ENCODE data around the gene ST6GAL1. TPM values are rescaled to one million over a fixed set of nuclear protein-coding genes. Genes with fewer than 3 reads are reported as not detected.
A peak's percentile ranks its signal among the peaks of the same experiment; 100 is the strongest.

Gene ST6GAL1
- polyA plus RNA-seq, 3 donors = 19.0 to 24.4 (median 20.5) TPM

DNA sequence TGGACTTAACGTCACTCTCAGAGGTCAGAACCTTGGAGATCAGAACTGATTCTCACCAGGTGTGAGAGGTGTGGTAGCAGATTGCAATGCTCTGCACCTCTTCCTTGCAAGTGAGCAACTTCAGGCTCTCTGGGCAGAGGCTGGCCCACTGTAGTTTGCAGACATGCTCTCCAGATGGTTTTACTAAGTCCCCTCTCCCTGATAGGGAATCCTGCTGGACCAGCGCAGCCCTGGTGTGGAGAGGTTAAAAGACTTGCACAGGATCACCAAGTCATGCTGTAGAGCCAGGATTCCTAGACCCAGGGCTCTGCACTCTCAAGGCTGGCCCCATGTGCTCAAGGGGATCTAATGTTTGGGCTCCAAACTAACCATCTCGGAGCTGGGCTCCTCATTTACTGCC is 146.8 kb downstream of the ST6GAL1 start:
- DNase-seq = no peak
- Mint-ChIP-seq H3K27me3 (ENCODE audit: low read depth in 3 of 3) (peaks cover 0 to 3% (median 0%) of the 10 kb centered on the region in 3 donors), H3K36me3 (peaks cover 58 to 61% of the 10 kb centered on the region in 2 donors), H3K27ac (no peak overlapping the region), H3K4me1 (peaks cover 7% of the 10 kb centered on the region), H3K4me3 (no peak overlapping the region), H3K9me3 (peaks cover 0 to 2% (median 0%) of the 10 kb centered on the region in 7 donors)
- H4K20me1 ChIP-seq (ENCODE audit: insufficient read depth, low read length) = no peaks in the 10 kb centered on the region
- WGBS (ENCODE audit: insufficient coverage) = 100% methylated on average over 2 of the region's 3 CpGs
- H3K9me3 ChIP-seq (replicated peaks in 1 of 2; ENCODE audit: control insufficient read depth in 1 of 2, insufficient read depth in 1 of 2, low read length in 2 of 2) = no peaks in the 10 kb centered on the region
- H3K4me3 ChIP-seq (replicated peaks in 1 of 3; ENCODE audit: low read depth in 2 of 3, low read length in 3 of 3) = no peak overlapping the region
- H2AFZ ChIP-seq (ENCODE audit: insufficient read depth, low read depth, low read length, poor library complexity, severe bottlenecking) = no peak overlapping the region
- H3K27me3 ChIP-seq (ENCODE audit: control insufficient read depth in 2 of 2, insufficient read depth in 2 of 2, low read length in 2 of 2) = no peaks in the 10 kb centered on the region
- H3K4me2 ChIP-seq (replicated peaks; ENCODE audit: extremely low read depth, low read length, poor library complexity, severe bottlenecking) = no peak overlapping the region
- peaks cover 8 to 9% of the 10 kb centered on the region in 2 donors for H3K4me1 ChIP-seq (ENCODE audit: control insufficient read depth in 1 of 2, insufficient read depth in 2 of 2, low read length in 2 of 2)
- H3K27ac ChIP-seq (ENCODE audit: low read depth in 1 of 2, low read length in 2 of 2) = no peak overlapping the region
- peaks cover 45 to 69% of the 10 kb centered on the region in 2 donors for H3K36me3 ChIP-seq (replicated peaks in 1 of 2; ENCODE audit: control insufficient read depth in 1 of 2, insufficient read depth in 2 of 2, low read length in 2 of 2)
- intact Hi-C loops (cut with micrococcal nuclease) = no loop called here
- no peak for TF ChIP-seq CTCF (IDR thresholded peaks at IDR 0.05)
- no peak overlapping the region for H3K9ac ChIP-seq (ENCODE audit: insufficient read depth, low read length, poor library complexity, severe bottlenecking)
- H3K79me2 ChIP-seq (ENCODE audit: insufficient read depth, low read length) = no peaks in the 10 kb centered on the region

DNA sequence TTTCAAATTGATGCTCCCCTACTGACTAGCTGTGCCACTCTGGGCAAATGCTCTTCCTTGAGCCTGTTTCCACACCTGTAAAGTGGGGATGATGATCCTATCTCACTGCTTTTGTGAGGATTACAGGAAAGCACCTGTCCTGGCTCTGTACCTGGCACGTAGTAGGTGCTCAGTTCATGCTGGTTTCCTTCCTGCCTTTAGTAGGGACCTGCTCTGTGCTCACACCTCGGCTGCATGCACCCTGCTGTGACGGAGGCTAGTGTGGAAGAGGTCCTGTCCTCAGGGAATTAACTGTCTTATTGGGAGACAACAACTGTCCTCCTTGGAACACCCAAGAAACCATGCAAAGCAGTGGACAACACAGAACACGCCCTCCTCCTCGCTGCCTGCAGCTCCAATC is 147.2 kb downstream of the ST6GAL1 start:
- no peak overlapping the region for H2AFZ ChIP-seq (ENCODE audit: insufficient read depth, low read depth, low read length, poor library complexity, severe bottlenecking)
- H3K9me3 ChIP-seq (replicated peaks in 1 of 2; ENCODE audit: control insufficient read depth in 1 of 2, insufficient read depth in 1 of 2, low read length in 2 of 2) = no peaks in the 10 kb centered on the region
- no peak for DNase-seq
- 100% methylated on average over 3 of the region's 5 CpGs for WGBS (ENCODE audit: insufficient coverage)
- Mint-ChIP-seq H3K4me1 (peaks cover 6% of the 10 kb centered on the region), H3K4me3 (no peak overlapping the region), H3K27ac (peak overlapping the region in 1 of 7 donors; percentile 4), H3K27me3 (ENCODE audit: low read depth in 3 of 3) (peaks cover 0 to 5% (median 0%) of the 10 kb centered on the region in 3 donors), H3K36me3 (peaks cover 58 to 61% of the 10 kb centered on the region in 2 donors), H3K9me3 (peaks cover 0 to 2% (median 0%) of the 10 kb centered on the region in 7 donors)
- no peaks in the 10 kb centered on the region for H4K20me1 ChIP-seq (ENCODE audit: insufficient read depth, low read length)
- H3K9ac ChIP-seq (ENCODE audit: insufficient read depth, low read length, poor library complexity, severe bottlenecking) = no peak overlapping the region
- H3K4me2 ChIP-seq (replicated peaks; ENCODE audit: extremely low read depth, low read length, poor library complexity, severe bottlenecking) = no peak overlapping the region
- no peaks in the 10 kb centered on the region for H3K27me3 ChIP-seq (ENCODE audit: control insufficient read depth in 2 of 2, insufficient read depth in 2 of 2, low read length in 2 of 2)
- H3K4me3 ChIP-seq (replicated peaks in 1 of 3; ENCODE audit: low read depth in 2 of 3, low read length in 3 of 3) = no peak overlapping the region
- H3K27ac ChIP-seq (ENCODE audit: low read depth in 1 of 2, low read length in 2 of 2) = no peak overlapping the region
- H3K4me1 ChIP-seq (ENCODE audit: control insufficient read depth in 1 of 2, insufficient read depth in 2 of 2, low read length in 2 of 2) = peaks cover 4 to 7% of the 10 kb centered on the region in 2 donors
- no peak for TF ChIP-seq CTCF (IDR thresholded peaks at IDR 0.05)
- H3K36me3 ChIP-seq (replicated peaks in 1 of 2; ENCODE audit: control insufficient read depth in 1 of 2, insufficient read depth in 2 of 2, low read length in 2 of 2) = peaks cover 45 to 69% of the 10 kb centered on the region in 2 donors
- H3K79me2 ChIP-seq (ENCODE audit: insufficient read depth, low read length) = no peaks in the 10 kb centered on the region
- intact Hi-C loops (cut with micrococcal nuclease) = no loop called here
